Testis (tissue), 3 donors: ENCODE results near the gene PHLPP1. TPM values are rescaled to one million over a fixed set of nuclear protein-coding genes. Genes with fewer than 3 reads are reported as not detected.

ENCODE experiments used
- DNase-seq: peaks from one replicate; pipeline ENCODE4 v3.0.0-alpha.2; 2019
- H3K27ac ChIP-seq, 2 donors: fragments of 200-600 bp; sonication (generic); one replicate each; pipeline ENCODE4 v1.5.1; 2019
- H3K27me3 ChIP-seq: fragments of 200-600 bp; sonication (generic); one replicate; pipeline ENCODE4 v1.5.1; 2019
- H3K36me3 ChIP-seq: fragments of 200-600 bp; sonication (generic); one replicate; pipeline ENCODE4 v1.5.1; 2017; ENCODE audit warnings: low read depth; ENCODE audit errors: missing control alignments
- H3K4me1 ChIP-seq: fragments of 200-600 bp; sonication (generic); one replicate; pipeline ENCODE4 v1.5.1; 2019
- H3K4me3 ChIP-seq, 2 donors: fragments of 200-600 bp; sonication (generic); one replicate each; pipeline ENCODE4 v1.5.1; 2017 to 2019
- H3K9me3 ChIP-seq: fragments of 200-600 bp; sonication (generic); one replicate; pipeline ENCODE4 v1.5.1; 2017
- CTCF ChIP-seq, 3 experiments: fragments of 450-650 bp in 2 of 3; fragments of 200-600 bp in 1 of 3; sonication (generic) in 1 of 3; IDR thresholded peaks; one replicate each; pipeline ENCODE4 v1.5.1; 2016 to 2019; ENCODE audit warnings: antibody characterized with exemption in 3 of 3, mild to moderate bottlenecking in 2 of 3, moderate library complexity in 1 of 3
- POLR2A ChIP-seq: fragments of 450-650 bp; IDR thresholded peaks from one replicate; pipeline ENCODE4 v1.6.1; 2017; ENCODE audit warnings: antibody characterized with exemption, mild to moderate bottlenecking, moderate library complexity
- WGBS, 2 donors: methylation state at CpG; one replicate each; pipeline ENCODE4 v1.1.5; 2018; 5-methylcytosine and 5-hydroxymethylcytosine counted together
- intact Hi-C: fragments of 100-400 bp; cut with DNase I; formaldehyde crosslinking; loops from one replicate; pipeline ENCODE4 v1.15.1; 2023; ENCODE audit warnings: low total_unique reads
- polyA plus RNA-seq: library from polyadenylated mRNA; stranded (reverse); fragments of 350-450 nt; fragmentation: Illumina TruSeq; extraction: RNeasy Lipid Tissue Mini Kit (QIAGEN cat#74804); gene quantifications from one replicate; pipeline ENCODE4 v1.2.3, GENCODE V29; 2014; ENCODE audit warnings: low read depth, low replicate concordance; ENCODE audit not compliant: insufficient read depth
- total RNA-seq, 2 donors: library from RNA; depleted of rRNA; stranded (reverse); fragments of >200 nt; gene quantifications; one replicate each; pipeline ENCODE4 v1.2.3, GENCODE V29; 2016

PHLPP1 gene
- total and polyA plus RNA-seq, 3 donors from 2014 or later = 31.5 to 60.1 (median 50.5) TPM

DNA sequence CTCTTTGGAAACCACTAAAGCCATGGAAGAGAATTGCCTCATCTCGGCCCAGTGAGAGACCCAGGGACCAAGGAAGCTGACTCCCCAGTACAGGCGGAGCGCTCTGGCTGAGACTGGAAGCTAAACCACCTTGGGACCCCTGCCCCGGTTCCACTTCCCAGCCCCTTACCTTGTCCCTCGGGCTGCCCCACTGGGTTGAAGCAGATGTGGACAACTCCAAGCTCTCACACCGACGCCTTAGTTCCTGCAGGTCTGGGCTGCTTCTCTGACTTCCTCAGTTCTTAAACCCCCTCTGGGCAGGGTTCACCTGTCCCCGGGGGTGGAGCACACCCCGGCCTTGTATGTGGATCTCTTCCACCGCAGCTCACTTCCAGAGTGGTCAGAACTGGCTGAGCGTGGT lies 266.2 kb downstream of the PHLPP1 start:
- Histone ChIP-seq H3K4me1 (no peaks in the 10 kb centered on the region), H3K4me3 (no peak overlapping the region), H3K27ac (no peak overlapping the region), H3K9me3 (no peaks in the 10 kb centered on the region), H3K27me3 (no peaks in the 10 kb centered on the region), H3K36me3 (no peaks in the 10 kb centered on the region)
- 89 to 96% methylated on average over 10 to 11 of the region's 11 CpGs for WGBS, 2 donors
- intact Hi-C loops = no loop called here
- no peak for DNase-seq
- no peak for TF ChIP-seq CTCF (IDR thresholded peaks at IDR 0.05)
- TF ChIP-seq POLR2A = no peak

DNA sequence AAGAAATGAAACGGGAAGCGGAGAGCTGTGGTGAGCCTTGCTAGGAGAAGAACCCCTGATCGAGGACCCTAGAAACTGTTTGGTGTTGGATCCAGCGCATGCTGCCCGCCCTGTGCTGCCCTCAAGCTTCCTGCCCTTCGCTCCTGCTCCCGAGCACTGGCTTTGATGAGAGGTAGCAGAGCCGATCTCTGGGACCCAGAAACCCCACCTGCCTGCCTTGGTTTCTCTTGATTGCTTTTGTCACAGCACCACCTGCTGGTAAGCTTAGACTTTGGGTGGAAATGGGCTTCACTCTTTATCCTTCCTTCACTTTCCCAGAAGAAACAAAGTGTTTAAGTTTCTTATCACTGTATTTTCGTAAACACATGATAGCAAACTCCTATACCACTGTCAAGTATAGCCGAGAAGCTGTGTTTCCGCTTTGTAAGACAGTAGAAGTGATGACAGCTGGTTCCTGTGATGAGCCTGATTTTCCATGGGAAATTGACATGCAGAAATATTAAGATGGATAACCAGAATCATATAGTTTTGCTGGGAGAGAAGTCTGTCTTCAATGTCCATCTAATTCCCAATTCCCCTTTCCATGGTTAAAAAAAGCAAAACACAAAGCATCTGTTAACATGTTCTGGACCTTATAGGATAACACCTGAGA lies 267.4 kb downstream of the PHLPP1 start:
- Histone ChIP-seq H3K4me1 (no peaks in the 10 kb centered on the region), H3K9me3 (no peaks in the 10 kb centered on the region), H3K27me3 (no peaks in the 10 kb centered on the region), H3K36me3 (no peaks in the 10 kb centered on the region), H3K4me3 (no peak overlapping the region), H3K27ac (no peak overlapping the region)
- intact Hi-C loops = no loop called here
- DNase-seq = peak; percentile 74
- TF ChIP-seq POLR2A = no peak
- TF ChIP-seq CTCF (IDR thresholded peaks at IDR 0.05) = peak; percentile 71 to 81 (median 80)
- 40 to 47% methylated on average over 11 of the region's 11 CpGs for WGBS, 2 donors

GRCh38 chr18:62984656-62985315 lies 269.4 kb downstream of the PHLPP1 start:
- DNase-seq = no peak
- no peak overlapping the region for H3K27ac ChIP-seq
- no peaks in the 10 kb centered on the region for H3K36me3 ChIP-seq
- TF ChIP-seq CTCF (IDR thresholded peaks at IDR 0.05) (no peak), POLR2A (no peak)
- H3K4me3 ChIP-seq = no peak overlapping the region
- no peaks in the 10 kb centered on the region for H3K9me3 ChIP-seq
- H3K4me1 ChIP-seq = no peaks in the 10 kb centered on the region
- no peaks in the 10 kb centered on the region for H3K27me3 ChIP-seq
- intact Hi-C loops = no loop called here
- 84 to 90% methylated on average over 11 of the region's 11 CpGs for WGBS, 2 donors

DNA sequence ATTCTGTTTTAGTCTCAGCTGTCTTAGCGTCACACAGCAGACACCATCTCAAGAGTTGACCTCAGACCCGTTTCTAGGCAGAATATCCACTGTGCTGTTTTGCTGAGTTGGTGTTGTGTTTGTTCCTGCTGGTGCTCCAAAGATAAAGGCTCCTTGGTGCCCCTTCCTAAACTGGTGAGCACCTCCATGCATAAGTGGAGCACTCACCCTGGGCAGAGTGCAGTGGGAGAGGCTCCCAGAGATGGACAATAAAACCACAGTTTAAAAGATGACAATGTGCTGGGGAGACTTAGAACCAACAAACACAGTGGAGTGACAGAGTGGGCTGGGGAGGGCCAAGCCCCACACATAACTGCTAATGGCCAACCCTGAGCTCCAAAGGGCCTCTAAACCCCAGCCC lies 271.1 kb downstream of the PHLPP1 start:
- Histone ChIP-seq H3K4me3 (no peak overlapping the region), H3K27ac (no peak overlapping the region), H3K27me3 (no peaks in the 10 kb centered on the region), H3K36me3 (no peaks in the 10 kb centered on the region), H3K9me3 (no peaks in the 10 kb centered on the region), H3K4me1 (no peaks in the 10 kb centered on the region)
- intact Hi-C loops = no loop called here
- WGBS, 2 donors = 93 to 96% methylated on average over 2 of the region's 2 CpGs
- TF ChIP-seq POLR2A (no peak), CTCF (IDR thresholded peaks at IDR 0.05) (no peak)
- DNase-seq = no peak
